Vagina (tissue), 2 donors: Measurements from ENCODE around the gene NDUFV2.

Experiments
- POLR2A ChIP-seq, 2 donors: fragments of 450-650 bp; IDR thresholded peaks; one replicate each; pipeline ENCODE4 v1.6.1; 2017; ENCODE audit warnings: antibody characterized with exemption in 2 of 2, mild to moderate bottlenecking in 2 of 2, moderate library complexity in 2 of 2
- POLR2AphosphoS5 ChIP-seq, 2 donors: sonication (generic); formaldehyde crosslinking; IDR thresholded peaks; one replicate each; pipeline ENCODE4 v1.9.0; 2017; ENCODE audit warnings: antibody characterized with exemption in 2 of 2, mild to moderate bottlenecking in 2 of 2, low read depth in 1 of 2; ENCODE audit not compliant: insufficient read depth in 1 of 2
- TF ChIP-seq, protein P1 (sequence below), 3 experiments: fragments of 450-650 bp in 2 of 3; fragments of 200-600 bp in 1 of 3; sonication (generic) in 1 of 3; IDR thresholded peaks; one replicate each; pipeline ENCODE4 v1.5.1; 2017 to 2019; ENCODE audit warnings: antibody characterized with exemption in 3 of 3, mild to moderate bottlenecking in 2 of 3, moderate library complexity in 2 of 3

DNA sequence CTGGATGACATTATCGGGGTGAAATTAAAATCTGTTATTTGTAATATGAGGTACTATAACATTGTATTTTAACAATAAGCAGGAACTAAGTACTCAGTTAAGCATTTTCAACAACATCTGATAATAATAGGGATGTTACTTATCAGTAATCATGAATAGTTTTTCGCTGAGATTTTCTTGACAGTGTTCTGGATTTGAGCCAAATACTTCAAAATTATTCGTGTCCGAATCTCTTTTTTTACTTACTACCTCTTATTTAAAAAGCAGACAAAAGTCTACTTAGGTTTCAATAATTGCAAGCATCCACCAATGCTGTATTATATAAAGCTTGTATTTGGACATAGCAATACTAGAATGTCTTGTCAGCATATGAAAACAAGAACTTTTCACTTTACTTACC lies 27.7 kb downstream of the NDUFV2 start:
- TF ChIP-seq, protein P1, sequence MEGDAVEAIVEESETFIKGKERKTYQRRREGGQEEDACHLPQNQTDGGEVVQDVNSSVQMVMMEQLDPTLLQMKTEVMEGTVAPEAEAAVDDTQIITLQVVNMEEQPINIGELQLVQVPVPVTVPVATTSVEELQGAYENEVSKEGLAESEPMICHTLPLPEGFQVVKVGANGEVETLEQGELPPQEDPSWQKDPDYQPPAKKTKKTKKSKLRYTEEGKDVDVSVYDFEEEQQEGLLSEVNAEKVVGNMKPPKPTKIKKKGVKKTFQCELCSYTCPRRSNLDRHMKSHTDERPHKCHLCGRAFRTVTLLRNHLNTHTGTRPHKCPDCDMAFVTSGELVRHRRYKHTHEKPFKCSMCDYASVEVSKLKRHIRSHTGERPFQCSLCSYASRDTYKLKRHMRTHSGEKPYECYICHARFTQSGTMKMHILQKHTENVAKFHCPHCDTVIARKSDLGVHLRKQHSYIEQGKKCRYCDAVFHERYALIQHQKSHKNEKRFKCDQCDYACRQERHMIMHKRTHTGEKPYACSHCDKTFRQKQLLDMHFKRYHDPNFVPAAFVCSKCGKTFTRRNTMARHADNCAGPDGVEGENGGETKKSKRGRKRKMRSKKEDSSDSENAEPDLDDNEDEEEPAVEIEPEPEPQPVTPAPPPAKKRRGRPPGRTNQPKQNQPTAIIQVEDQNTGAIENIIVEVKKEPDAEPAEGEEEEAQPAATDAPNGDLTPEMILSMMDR (IDR thresholded peaks at IDR 0.05), result no peak
- TF ChIP-seq POLR2AphosphoS5 (IDR thresholded peaks at IDR 0.05; ENCODE audit: insufficient read depth in 1 of 2, low read depth in 1 of 2) (no peak), POLR2A (IDR thresholded peaks at IDR 0.05) (no peak)
